GM10266 (cell line): ENCODE data around the gene CLIC5.

Source experiments
- DNase-seq: peaks from one replicate; pipeline ENCODE4 v3.0.0; 2012; ENCODE audit errors: extremely low spot score
- CTCF ChIP-seq: IDR thresholded peaks from 2 replicates; pipeline ENCODE4 v1.5.1; 2012; ENCODE audit warnings: mild to moderate bottlenecking, low read depth; ENCODE audit not compliant: control insufficient read depth, insufficient read depth; ENCODE audit errors: missing control alignments

The CLIC5 gene

GRCh38 chr6:45947807-45948206 lies 67.9 kb downstream of the CLIC5 start:
- TF ChIP-seq CTCF, result no peak
- no peak for DNase-seq

GRCh38 chr6:45946887-45947286 lies 68.8 kb downstream of the CLIC5 start:
- no peak for DNase-seq
- no peak for TF ChIP-seq CTCF

DNA sequence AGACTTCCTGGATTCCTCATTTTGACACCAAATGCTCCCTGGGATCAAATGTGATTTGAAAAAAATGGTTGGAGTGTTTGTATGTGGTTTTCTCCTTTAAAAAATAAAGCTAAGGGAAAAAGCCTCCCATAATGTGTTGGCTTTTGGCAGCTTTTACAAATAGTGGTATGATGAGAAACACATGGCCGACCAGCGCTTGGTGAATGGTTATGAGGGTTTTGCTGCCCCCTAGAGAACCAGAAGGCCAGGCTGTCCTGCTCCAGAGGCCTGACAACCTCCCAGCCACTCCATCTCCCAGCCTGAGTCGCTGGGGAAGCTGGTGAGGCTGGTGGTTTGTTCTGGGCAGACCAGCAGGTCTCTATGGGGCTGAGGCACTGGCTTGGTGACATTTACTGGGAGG lies 69.3 kb downstream of the CLIC5 start:
- TF ChIP-seq CTCF, result peak; percentile 23
- no peak for DNase-seq

DNA sequence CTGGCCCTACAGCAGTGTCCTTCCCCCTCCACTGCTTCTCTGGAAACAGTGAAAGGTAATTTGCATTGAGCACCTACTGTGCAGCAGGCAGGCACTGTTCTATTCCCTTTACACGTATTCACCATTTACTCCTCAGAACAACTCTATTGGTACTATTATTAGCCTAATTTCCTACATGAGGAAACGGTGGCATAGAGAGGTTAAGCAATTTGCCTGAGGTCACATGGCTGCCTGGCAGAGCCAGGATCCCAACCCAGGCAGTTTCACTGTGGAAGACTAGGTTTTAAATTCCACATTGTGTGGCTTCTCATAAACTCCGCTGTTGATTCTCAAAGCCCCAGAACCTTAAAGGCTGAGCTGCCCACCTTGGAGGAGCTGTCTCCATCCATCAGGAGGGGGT lies 72.7 kb downstream of the CLIC5 start:
- DNase-seq, result no peak
- TF ChIP-seq CTCF, result no peak

DNA sequence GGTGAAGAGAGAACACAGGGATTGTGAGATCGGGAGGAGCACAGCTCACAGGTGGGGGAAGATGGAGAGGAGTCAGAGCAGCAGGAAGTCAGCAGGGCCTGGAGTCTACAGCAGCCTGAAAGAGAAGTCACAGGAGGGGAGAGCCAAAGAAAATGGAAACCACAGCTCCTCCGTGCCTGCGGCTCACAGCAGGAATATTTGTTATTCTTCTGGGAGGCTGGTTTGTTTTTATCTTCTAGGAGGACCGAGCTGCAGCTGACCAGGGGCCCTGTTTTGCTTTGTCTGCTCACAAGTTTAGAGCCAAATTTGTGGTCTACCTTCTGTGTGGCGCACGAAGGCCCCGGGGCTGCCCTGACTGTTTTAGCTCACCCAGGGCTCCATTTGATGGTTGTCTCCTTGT lies 81.8 kb downstream of the CLIC5 start:
- no peak for DNase-seq
- no peak for TF ChIP-seq CTCF

GRCh38 chr6:45931232-45931631 lies 84.4 kb downstream of the CLIC5 start:
- no peak for TF ChIP-seq CTCF

GRCh38 chr6:45930420-45931040 lies 85.1 kb downstream of the CLIC5 start:
- TF ChIP-seq CTCF, result peak; percentile 99
- peak; percentile 46 for DNase-seq

More at GRCh38 chr6:45931232-45931631, 84.4 kb downstream of the CLIC5 start:
- DNase-seq, result no peak
